Skeletal muscle tissue (tissue), 4 donors: Measurements from ENCODE around the gene TMEM109. TPM values are rescaled to one million over a fixed set of nuclear protein-coding genes. Genes with fewer than 3 reads are reported as not detected.
A peak's percentile ranks its signal among the peaks of the same experiment; 100 is the strongest.

ENCODE experiments used
- H3K27ac ChIP-seq: one replicate; pipeline ENCODE4 v1.7.0; 2013; ENCODE audit warnings: mild to moderate bottlenecking, low read depth, low read length, inconsistent platforms
- H3K27me3 ChIP-seq, 3 donors: one replicate each; pipeline ENCODE4 v1.7.0; 2013; ENCODE audit warnings: low read length in 3 of 3; ENCODE audit not compliant: control insufficient read depth in 3 of 3, insufficient read depth in 3 of 3
- H3K36me3 ChIP-seq, 3 donors: one replicate each; pipeline ENCODE4 v1.7.0; 2013; ENCODE audit warnings: low read length in 3 of 3; ENCODE audit not compliant: control insufficient read depth in 3 of 3, insufficient read depth in 3 of 3
- H3K4me1 ChIP-seq, 3 donors: one replicate each; pipeline ENCODE4 v1.7.0; 2013; ENCODE audit warnings: low read length in 3 of 3, mild to moderate bottlenecking in 3 of 3; ENCODE audit not compliant: control insufficient read depth in 3 of 3, insufficient read depth in 3 of 3
- H3K4me3 ChIP-seq, 3 donors: one replicate each; pipeline ENCODE4 v1.7.0; 2013; ENCODE audit warnings: low read length in 3 of 3
- H3K9ac ChIP-seq, 3 donors: one replicate each; pipeline ENCODE4 v1.7.0; 2013; ENCODE audit warnings: low read length in 3 of 3, mild to moderate bottlenecking in 3 of 3, moderate library complexity in 2 of 3, low read depth in 1 of 3
- H3K9me3 ChIP-seq, 3 donors: one replicate each; pipeline ENCODE4 v1.7.0; 2013; ENCODE audit warnings: low read length in 3 of 3; ENCODE audit not compliant: control insufficient read depth in 3 of 3
- total RNA-seq: library from RNA; depleted of rRNA; stranded (reverse); fragments of >200 nt; gene quantifications from one replicate; pipeline ENCODE4 v1.2.3, GENCODE V29; 2014
- donor health status: Osteomylitis.

Gene TMEM109
- total RNA-seq, 1 donor from 2014 or later = 45.4 TPM

DNA sequence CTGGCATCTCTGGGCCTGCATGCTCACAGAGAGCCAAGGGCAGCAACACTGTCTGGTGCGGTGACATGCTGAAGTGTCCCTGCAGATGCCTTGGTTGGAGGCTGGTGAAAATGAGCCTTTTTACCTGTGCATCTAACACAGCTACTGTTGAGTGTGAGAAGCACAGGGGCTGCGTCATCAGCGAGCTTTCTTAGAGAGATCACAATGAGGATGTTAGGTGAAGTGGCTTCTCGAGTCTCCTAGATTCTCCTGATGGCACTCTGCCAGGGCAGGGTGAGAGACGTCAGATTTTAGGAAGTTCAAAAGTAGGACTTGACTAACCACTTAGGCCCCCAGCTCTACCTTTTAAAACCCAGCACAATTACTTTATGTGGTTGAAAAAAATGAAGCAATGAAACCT lies 41.6 kb downstream of the TMEM109 start:
- H3K9me3 ChIP-seq = no peaks in the 10 kb centered on the region
- peaks cover 0 to 11% (median 4%) of the 10 kb centered on the region in 3 donors for H3K27me3 ChIP-seq
- H3K4me1 ChIP-seq = peaks cover 7 to 14% (median 11%) of the 10 kb centered on the region in 3 donors
- no peak overlapping the region for H3K27ac ChIP-seq
- no peaks in the 10 kb centered on the region for H3K36me3 ChIP-seq
- H3K9ac ChIP-seq = no peak overlapping the region
- no peak overlapping the region for H3K4me3 ChIP-seq

GRCh38 chr11:60957188-60957587 lies 43.2 kb downstream of the TMEM109 start:
- Histone ChIP-seq H3K27ac (no peak overlapping the region), H3K9ac (no peak overlapping the region), H3K27me3 (peaks cover 0 to 5% (median 0%) of the 10 kb centered on the region in 3 donors), H3K4me3 (no peak overlapping the region), H3K4me1 (peaks cover 5 to 10% (median 7%) of the 10 kb centered on the region in 3 donors), H3K36me3 (no peaks in the 10 kb centered on the region), H3K9me3 (no peaks in the 10 kb centered on the region)

DNA sequence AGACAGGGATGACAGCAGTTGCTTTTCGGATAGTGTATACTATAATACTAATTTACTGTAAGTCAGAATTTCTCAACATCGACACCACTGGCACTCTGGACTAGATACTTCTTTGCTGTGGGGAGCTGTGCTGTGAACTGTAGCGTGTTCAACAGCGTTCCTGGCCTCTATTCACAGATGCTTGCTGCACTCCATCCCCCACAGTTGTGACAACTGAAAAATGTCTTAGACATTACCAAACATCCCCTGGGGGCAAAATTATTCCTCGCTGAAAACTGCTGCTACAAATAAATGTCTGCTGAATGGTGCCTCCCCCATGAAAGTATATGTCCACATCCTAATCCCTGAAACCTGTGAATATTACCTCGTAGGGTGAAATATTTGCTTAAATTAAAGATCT lies 45.5 kb downstream of the TMEM109 start:
- H3K4me3 ChIP-seq = no peak overlapping the region
- peaks cover 0 to 4% (median 0%) of the 10 kb centered on the region in 3 donors for H3K4me1 ChIP-seq
- H3K27ac ChIP-seq = no peak overlapping the region
- no peaks in the 10 kb centered on the region for H3K36me3 ChIP-seq
- H3K9me3 ChIP-seq = no peaks in the 10 kb centered on the region
- H3K27me3 ChIP-seq = no peaks in the 10 kb centered on the region
- no peak overlapping the region for H3K9ac ChIP-seq

- Histone ChIP-seq H3K4me1 (peaks cover 0 to 4% (median 0%) of the 10 kb centered on the region in 3 donors), H3K9me3 (no peaks in the 10 kb centered on the region), H3K27me3 (no peaks in the 10 kb centered on the region), H3K4me3 (no peak overlapping the region), H3K27ac (no peak overlapping the region), H3K9ac (no peak overlapping the region), H3K36me3 (no peaks in the 10 kb centered on the region)
Observed at GRCh38 chr11:60960405-60960804, 46.4 kb downstream of the TMEM109 start.

DNA sequence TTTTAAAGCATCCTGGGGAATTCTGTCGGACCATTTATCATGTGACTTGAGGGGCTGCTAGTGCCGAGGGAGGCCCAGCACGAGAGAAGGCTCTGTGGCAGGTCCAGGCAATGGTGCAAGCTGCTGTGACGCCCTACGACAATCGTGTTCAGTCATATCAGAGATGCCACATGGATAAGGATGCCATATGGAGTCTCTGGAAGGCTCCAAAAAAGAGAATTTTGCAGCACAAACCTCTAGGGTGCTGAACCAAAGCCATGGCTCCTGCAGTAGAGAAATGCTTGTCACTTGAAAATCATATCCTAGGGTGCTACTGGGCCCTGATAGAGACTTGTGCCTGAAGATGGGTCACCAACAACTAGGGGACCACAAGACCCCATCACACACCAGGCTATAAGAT lies 50.8 kb downstream of the TMEM109 start:
- H3K4me1 ChIP-seq = no peaks in the 10 kb centered on the region
- H3K4me3 ChIP-seq = no peak overlapping the region
- no peaks in the 10 kb centered on the region for H3K36me3 ChIP-seq
- no peak overlapping the region for H3K9ac ChIP-seq
- no peaks in the 10 kb centered on the region for H3K9me3 ChIP-seq
- H3K27ac ChIP-seq = no peak overlapping the region
- peaks cover 0 to 3% (median 0%) of the 10 kb centered on the region in 3 donors for H3K27me3 ChIP-seq

- Histone ChIP-seq H3K9ac (no peak overlapping the region), H3K4me3 (no peak overlapping the region), H3K27me3 (peaks cover 0 to 3% (median 0%) of the 10 kb centered on the region in 3 donors), H3K27ac (no peak overlapping the region), H3K36me3 (no peaks in the 10 kb centered on the region), H3K9me3 (no peaks in the 10 kb centered on the region), H3K4me1 (no peaks in the 10 kb centered on the region)
Observed at GRCh38 chr11:60966890-60967289, 52.9 kb downstream of the TMEM109 start.

GRCh38 chr11:60968223-60968622 lies 54.3 kb downstream of the TMEM109 start:
- Histone ChIP-seq H3K4me3 (no peak overlapping the region), H3K9ac (no peak overlapping the region), H3K9me3 (no peaks in the 10 kb centered on the region), H3K36me3 (no peaks in the 10 kb centered on the region), H3K27ac (no peak overlapping the region), H3K27me3 (peaks cover 0 to 3% (median 0%) of the 10 kb centered on the region in 3 donors), H3K4me1 (no peaks in the 10 kb centered on the region)

DNA sequence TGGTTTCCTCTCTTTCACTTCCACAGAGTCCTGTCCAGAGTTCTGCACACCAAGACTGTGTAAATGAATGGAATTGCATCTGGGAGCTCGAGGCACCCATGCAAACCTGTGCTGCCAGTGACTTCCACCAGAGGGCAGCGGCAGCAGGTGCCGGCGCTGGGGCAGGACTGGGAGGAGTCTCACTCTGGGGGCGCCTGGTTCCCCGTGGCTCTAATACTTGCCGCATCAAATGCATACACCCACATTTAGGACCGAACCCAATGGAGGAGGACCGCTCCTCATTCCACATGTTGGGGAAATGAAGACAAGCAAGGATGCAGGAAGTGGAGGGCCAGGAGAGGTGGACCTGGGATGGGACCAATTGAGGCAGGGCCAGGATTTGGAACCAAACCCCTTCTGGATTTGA lies 56.4 kb downstream of the TMEM109 start:
- peaks cover 0 to 3% (median 0%) of the 10 kb centered on the region in 3 donors for H3K27me3 ChIP-seq
- H3K27ac ChIP-seq = no peak overlapping the region
- H3K4me1 ChIP-seq = no peaks in the 10 kb centered on the region
- no peak overlapping the region for H3K9ac ChIP-seq
- no peak overlapping the region for H3K4me3 ChIP-seq
- H3K36me3 ChIP-seq = no peaks in the 10 kb centered on the region
- no peaks in the 10 kb centered on the region for H3K9me3 ChIP-seq

DNA sequence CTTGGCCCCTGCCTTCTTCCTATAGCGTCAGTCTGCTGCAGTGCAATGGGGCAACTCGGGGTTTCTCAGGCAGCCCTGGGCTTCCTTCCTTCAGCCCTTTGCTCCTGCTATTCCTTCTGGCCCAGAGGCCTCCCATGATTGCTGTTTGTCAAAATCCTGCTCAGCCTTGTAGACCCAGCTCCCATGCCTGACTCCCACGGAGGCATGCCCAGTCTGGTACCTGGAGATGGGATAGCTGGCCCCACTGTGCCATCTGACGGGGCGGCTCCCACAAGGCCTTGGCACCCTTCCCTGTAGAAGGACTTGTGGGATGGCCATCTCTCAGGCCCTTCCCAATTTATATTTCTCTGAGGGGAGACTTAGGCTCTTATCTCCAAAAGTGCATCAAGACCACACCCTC lies 56.9 kb downstream of the TMEM109 start:
- H3K36me3 ChIP-seq = no peaks in the 10 kb centered on the region
- no peak overlapping the region for H3K9ac ChIP-seq
- no peaks in the 10 kb centered on the region for H3K9me3 ChIP-seq
- H3K27me3 ChIP-seq = peaks cover 0 to 3% (median 0%) of the 10 kb centered on the region in 3 donors
- no peaks in the 10 kb centered on the region for H3K4me1 ChIP-seq
- H3K27ac ChIP-seq = no peak overlapping the region
- no peak overlapping the region for H3K4me3 ChIP-seq

GRCh38 chr11:60971520-60971919 lies 57.6 kb downstream of the TMEM109 start, which contains the start of gene CD6:
TSS of gene CD6 (plus strand) at chr11:60971680. CDS start at chr11:60971866, 186 bp downstream.
- Histone ChIP-seq H3K4me1 (no peaks in the 10 kb centered on the region), H3K27me3 (peaks cover 0 to 3% (median 0%) of the 10 kb centered on the region in 3 donors), H3K27ac (no peak within 1 kb of the TSS), H3K9me3 (no peaks in the 10 kb centered on the region), H3K9ac (peak within 1 kb of the TSS in 1 of 3 donors; percentile 25), H3K4me3 (no peak within 1 kb of the TSS), H3K36me3 (no peaks in the 10 kb centered on the region)
